Measurements from ENCODE around the gene IL2RG.
A peak's percentile ranks its signal among the peaks of the same experiment; 100 is the strongest.

The IL2RG gene

DNA sequence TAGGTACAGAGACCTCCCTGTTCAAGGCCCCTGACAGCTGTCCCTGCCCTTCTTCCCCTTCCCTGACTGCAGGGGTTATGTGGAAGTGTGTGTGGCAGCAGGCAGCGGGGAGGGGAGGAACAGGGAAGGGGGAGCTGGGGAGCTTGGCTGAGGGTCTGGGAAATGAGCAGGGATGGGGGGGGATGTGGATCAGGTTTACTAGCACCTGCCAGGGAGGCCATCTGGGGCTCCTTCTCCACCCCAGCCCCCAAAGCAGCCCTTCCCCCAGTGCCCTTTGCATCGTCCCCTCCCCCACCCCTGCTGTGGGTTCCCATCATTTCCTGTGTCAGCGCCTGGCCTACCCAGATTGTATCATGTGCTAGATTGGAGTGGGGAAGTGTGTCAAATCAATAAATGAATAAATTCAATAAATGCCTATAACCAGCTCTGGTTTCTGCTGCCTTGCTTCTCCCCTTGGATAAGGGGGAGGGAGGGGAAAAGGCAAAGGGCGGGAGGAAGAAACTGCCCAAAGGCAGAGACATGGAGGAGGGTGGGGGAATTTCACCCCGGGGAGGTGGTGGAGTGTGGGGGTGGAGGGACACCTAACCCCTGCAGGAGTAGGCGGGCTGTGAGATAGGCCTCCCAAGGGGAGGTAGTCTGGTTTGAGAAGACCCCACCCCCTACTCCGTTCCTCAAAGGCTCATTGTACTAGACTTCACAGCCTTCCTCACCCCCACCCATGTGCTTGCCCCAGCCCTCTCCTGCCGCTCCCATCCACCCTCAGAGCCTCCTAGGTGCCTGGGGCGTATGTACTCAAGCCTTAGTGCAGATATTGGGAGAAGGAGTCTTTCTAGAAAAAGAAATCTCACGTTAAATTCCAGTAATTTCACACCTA is 8.0 kb downstream of the IL2RG start:
- TF ChIP-seq, protein P1, sequence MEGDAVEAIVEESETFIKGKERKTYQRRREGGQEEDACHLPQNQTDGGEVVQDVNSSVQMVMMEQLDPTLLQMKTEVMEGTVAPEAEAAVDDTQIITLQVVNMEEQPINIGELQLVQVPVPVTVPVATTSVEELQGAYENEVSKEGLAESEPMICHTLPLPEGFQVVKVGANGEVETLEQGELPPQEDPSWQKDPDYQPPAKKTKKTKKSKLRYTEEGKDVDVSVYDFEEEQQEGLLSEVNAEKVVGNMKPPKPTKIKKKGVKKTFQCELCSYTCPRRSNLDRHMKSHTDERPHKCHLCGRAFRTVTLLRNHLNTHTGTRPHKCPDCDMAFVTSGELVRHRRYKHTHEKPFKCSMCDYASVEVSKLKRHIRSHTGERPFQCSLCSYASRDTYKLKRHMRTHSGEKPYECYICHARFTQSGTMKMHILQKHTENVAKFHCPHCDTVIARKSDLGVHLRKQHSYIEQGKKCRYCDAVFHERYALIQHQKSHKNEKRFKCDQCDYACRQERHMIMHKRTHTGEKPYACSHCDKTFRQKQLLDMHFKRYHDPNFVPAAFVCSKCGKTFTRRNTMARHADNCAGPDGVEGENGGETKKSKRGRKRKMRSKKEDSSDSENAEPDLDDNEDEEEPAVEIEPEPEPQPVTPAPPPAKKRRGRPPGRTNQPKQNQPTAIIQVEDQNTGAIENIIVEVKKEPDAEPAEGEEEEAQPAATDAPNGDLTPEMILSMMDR (IDR thresholded peaks at IDR 0.05; ENCODE audit: borderline replicate concordance, control extremely low read depth, extremely low read depth, insufficient read depth, missing control alignments): no peak
- peak; percentile 65 for DNase-seq (ENCODE audit: low spot score)
- in situ Hi-C loops (cut with MboI; ENCODE audit: low sequenced_read_pairs, unreplicated experiment): no loop called here

- no peak for DNase-seq (ENCODE audit: low spot score)
- in situ Hi-C loops (cut with MboI; ENCODE audit: low sequenced_read_pairs, unreplicated experiment): no loop called here
- TF ChIP-seq, protein P1 (IDR thresholded peaks at IDR 0.05; ENCODE audit: borderline replicate concordance, control extremely low read depth, extremely low read depth, insufficient read depth, missing control alignments): no peak
Observed at GRCh38 chrX:71102292-71102691, 9.1 kb downstream of the IL2RG start.

- TF ChIP-seq, protein P1 (IDR thresholded peaks at IDR 0.05; ENCODE audit: borderline replicate concordance, control extremely low read depth, extremely low read depth, insufficient read depth, missing control alignments): no peak
- no peak for DNase-seq (ENCODE audit: low spot score)
- in situ Hi-C loops (cut with MboI; ENCODE audit: low sequenced_read_pairs, unreplicated experiment): no loop called here
Observed at GRCh38 chrX:71100581-71101505, 10.5 kb downstream of the IL2RG start.

- in situ Hi-C loops (cut with MboI; ENCODE audit: low sequenced_read_pairs, unreplicated experiment): no loop called here
- DNase-seq (ENCODE audit: low spot score): no peak
- TF ChIP-seq, protein P1 (IDR thresholded peaks at IDR 0.05; ENCODE audit: borderline replicate concordance, control extremely low read depth, extremely low read depth, insufficient read depth, missing control alignments): no peak
Observed at GRCh38 chrX:71099736-71100135, 11.6 kb downstream of the IL2RG start.

DNA sequence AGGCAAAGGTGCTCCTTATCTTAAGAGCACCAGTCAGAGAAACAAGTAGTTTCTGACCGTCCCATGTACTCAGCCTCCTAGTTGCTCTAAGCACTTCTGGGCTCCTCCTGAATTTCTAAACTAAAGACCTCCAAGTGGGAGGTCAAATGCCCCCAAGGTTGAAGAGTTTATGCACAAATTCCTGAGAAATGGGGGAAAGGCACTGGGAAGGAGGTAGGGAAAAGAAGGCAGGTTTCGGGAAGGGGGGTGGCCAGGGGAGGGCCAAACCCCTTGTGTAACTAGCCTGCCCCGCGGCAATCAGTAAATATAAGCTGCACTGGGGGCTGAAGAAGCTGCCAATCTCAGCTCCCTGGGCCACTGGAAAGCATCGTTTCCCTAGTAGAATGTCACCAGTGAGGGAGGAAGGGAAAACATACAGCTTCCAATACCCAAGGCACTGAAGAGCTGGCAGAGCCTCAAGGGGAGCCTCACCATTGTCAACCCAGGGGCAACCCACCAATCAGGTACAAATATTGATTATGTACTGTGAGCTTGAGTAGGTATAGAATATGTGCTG is 12.3 kb downstream of the IL2RG start:
- in situ Hi-C loops (cut with MboI; ENCODE audit: low sequenced_read_pairs, unreplicated experiment): no loop called here
- DNase-seq (ENCODE audit: low spot score): no peak
- TF ChIP-seq, protein P1 (IDR thresholded peaks at IDR 0.05; ENCODE audit: borderline replicate concordance, control extremely low read depth, extremely low read depth, insufficient read depth, missing control alignments): no peak

DNA sequence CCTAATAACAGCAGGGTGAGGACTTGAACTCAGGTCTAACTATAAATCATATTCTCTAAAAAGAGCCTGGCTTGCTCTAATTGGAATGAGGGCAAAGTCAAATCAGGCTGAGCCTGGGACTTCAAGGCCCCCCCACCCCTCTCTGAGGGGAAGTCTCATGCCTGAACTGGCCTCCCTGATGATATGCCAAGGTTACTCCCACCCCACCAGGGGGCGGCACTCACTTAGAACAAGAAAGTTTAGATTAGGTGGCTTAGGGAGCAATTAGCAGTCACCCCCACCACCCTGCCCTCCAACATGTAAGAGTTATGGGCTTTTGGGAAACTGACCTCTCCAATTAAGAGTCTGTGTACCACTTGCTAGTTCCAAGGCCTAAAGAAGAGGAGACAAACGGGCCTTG is 13.1 kb downstream of the IL2RG start:
- peak; percentile 65 for DNase-seq (ENCODE audit: low spot score)

More for the DNA sequence above, 13.1 kb downstream of the IL2RG start:
- TF ChIP-seq, protein P1 (IDR thresholded peaks at IDR 0.05; ENCODE audit: borderline replicate concordance, control extremely low read depth, extremely low read depth, insufficient read depth, missing control alignments): peak; percentile 63
- in situ Hi-C loops (cut with MboI; ENCODE audit: low sequenced_read_pairs, unreplicated experiment): no loop called here

All from GM13976 (cell line).